GM12878 (cell line): ENCODE data around the gene TNFAIP1.

Experiments
- NFXL1 ChIP-seq: fragments of 450-650 bp; IDR thresholded peaks from 2 replicates; pipeline ENCODE4 v1.6.1; 2017; ENCODE audit warnings: antibody characterized with exemption, mild to moderate bottlenecking, borderline replicate concordance
- RFX5 ChIP-seq: IDR thresholded peaks from 2 replicates; pipeline ENCODE4 v1.6.1; 2011; ENCODE audit warnings: low read depth, low read length, improper control_type of control experiment

DNA sequence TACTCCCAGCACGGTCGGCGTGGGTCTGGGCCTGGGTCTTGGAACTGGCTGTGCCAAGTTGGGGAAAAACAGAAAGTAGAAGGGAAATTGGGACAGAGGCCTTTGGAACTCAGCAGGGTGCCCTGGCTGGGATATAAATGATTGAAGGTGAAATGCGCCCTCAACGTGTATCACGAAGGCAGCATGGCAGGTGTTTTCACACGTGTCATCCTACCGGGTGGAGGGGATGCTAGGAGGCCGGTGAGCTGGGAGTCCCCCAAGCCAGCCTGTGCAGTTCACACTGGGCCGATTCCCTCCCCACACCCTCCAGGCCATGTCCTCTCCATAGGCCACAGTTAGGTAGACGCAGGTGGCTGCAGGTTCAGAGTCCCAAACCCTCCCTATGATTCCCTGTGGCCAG is 6.0 kb downstream of the TNFAIP1 start:
- TF ChIP-seq RFX5 (no peak), NFXL1 (no peak)
